ENCODE data around the gene RGR.
A peak's percentile ranks its signal among the peaks of the same experiment; 100 is the strongest.

RGR gene

GRCh38 chr10:84302223-84302622 lies 57.4 kb downstream of the RGR start:
- DNase-seq = no peak

DNA sequence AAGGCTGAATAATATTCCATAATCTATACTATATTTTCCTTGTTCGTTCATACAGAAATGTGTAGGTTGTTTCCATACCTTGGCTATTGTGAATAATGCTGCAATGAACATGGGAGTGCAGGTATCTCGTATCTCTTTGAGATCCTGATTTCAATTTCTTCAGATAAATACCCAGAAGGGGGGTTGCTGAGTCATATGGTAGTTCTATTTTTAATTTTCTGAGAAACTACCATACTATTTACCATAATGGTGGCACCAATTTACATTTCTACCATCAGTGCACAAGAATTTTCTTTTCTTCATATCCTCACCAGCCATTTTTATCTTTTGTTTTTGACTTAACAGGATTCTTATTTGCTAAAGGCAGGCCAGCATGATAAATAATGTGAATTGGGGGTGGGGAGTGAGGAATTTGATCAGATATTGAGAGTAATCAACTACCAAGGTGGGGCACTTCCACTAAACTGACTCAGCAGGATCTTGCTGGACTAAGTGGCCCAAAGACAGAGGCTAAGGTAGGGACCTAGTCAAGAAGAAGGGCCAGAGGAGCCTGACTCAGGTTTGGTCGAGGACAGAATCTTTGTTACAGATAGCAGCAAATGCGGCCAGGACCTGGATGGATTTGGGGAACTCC lies 62.0 kb downstream of the RGR start:
- DNase-seq = no peak

GRCh38 chr10:84308021-84308420 lies 63.2 kb downstream of the RGR start:
- no peak for DNase-seq

GRCh38 chr10:84308481-84309304 lies 63.8 kb downstream of the RGR start:
- DNase-seq = peak; percentile 60 to 74

Data from activated CD4-positive, alpha-beta T cell treated with anti-CD3 and anti-CD28 coated beads, Interleukin-2, amount 50 U/mL, for 48 hours (primary cell).